OCI-LY7 (cell line): ENCODE measurements around the gene EWSR1. TPM values are rescaled to one million over a fixed set of nuclear protein-coding genes. Genes with fewer than 3 reads are reported as not detected.

ENCODE experiments used
- BruUV-seq: library from RNA; stranded (reverse); fragments of 400-500 nt; replicated peaks from 2 replicates; lab custom pipeline; 2021; lab: Mats Ljungman, UMichigan
- CTCF ChIA-PET: fragments of 300-600 bp; sonication (Branson Sonifier 250); formaldehyde crosslinking; loops from one replicate; lab custom pipeline; 2022; ENCODE audit warnings: antibody characterized with exemption; ENCODE audit not compliant: unreplicated experiment; lab: Charles Lee
- POLR2A ChIA-PET: fragments of 300-600 bp; sonication (Branson Sonifier 250); formaldehyde crosslinking; loops from one replicate; lab custom pipeline; 2022; ENCODE audit warnings: antibody characterized with exemption; lab: Charles Lee
- DNase-seq: peaks from one replicate; pipeline ENCODE4 v3.0.0-alpha.2; 2015; ENCODE audit warnings: low spot score
- H2AFZ ChIP-seq: fragments of 200-600 bp; sonication (generic), shearing (Covaris generic); 2 replicates; pipeline ENCODE4 v1.6.1; 2014; ENCODE audit warnings: mild to moderate bottlenecking, antibody characterized with exemption, low read length, moderate library complexity
- H3K27ac ChIP-seq: fragments of 200-600 bp; sonication (generic); 2 replicates; pipeline ENCODE4 v1.5.1; 2014; ENCODE audit warnings: mixed run types, low read depth, mild to moderate bottlenecking, moderate library complexity, low read length, inconsistent platforms; ENCODE audit not compliant: poor library complexity, severe bottlenecking
- H3K36me3 ChIP-seq: fragments of 200-600 bp; sonication (generic); 2 replicates; pipeline ENCODE4 v1.6.1; 2014; ENCODE audit warnings: mild to moderate bottlenecking, antibody characterized with exemption, low read length, moderate library complexity, mixed read lengths; ENCODE audit not compliant: insufficient read depth
- H3K4me1 ChIP-seq: fragments of 200-600 bp; sonication (generic); 2 replicates; pipeline ENCODE4 v1.5.1; 2014; ENCODE audit warnings: mild to moderate bottlenecking, low read length; ENCODE audit not compliant: insufficient read depth, poor library complexity, severe bottlenecking
- H3K4me2 ChIP-seq: fragments of 200-600 bp; sonication (generic); 2 replicates; pipeline ENCODE4 v1.6.1; 2014; ENCODE audit warnings: mild to moderate bottlenecking, low read length
- H3K4me3 ChIP-seq: fragments of 200-600 bp; sonication (generic); 2 replicates; pipeline ENCODE4 v1.5.1; 2014; ENCODE audit warnings: mild to moderate bottlenecking, low read depth, low read length; ENCODE audit not compliant: poor library complexity, severe bottlenecking
- H3K79me2 ChIP-seq: fragments of 200-600 bp; sonication (generic); 2 replicates; pipeline ENCODE4 v1.6.1; 2016; ENCODE audit warnings: low read depth, mild to moderate bottlenecking, low read length, moderate library complexity, mixed read lengths; ENCODE audit not compliant: insufficient read depth
- H3K9me2 ChIP-seq: fragments of 200-600 bp; sonication (generic); 2 replicates; pipeline ENCODE4 v1.6.1; 2016; ENCODE audit warnings: mild to moderate bottlenecking, low read length, mixed read lengths; ENCODE audit not compliant: insufficient read depth
- H3K9me3 ChIP-seq: fragments of 200-600 bp; sonication (generic); 2 replicates; pipeline ENCODE4 v1.6.1; 2014; ENCODE audit warnings: mild to moderate bottlenecking, mixed run types, low read length, mixed read lengths
- H4K20me1 ChIP-seq: fragments of 200-600 bp; sonication (generic); 2 replicates; pipeline ENCODE4 v1.6.1; 2014; ENCODE audit warnings: mild to moderate bottlenecking, antibody characterized with exemption, low read length, moderate library complexity, mixed read lengths; ENCODE audit not compliant: insufficient read depth
- EZH2phosphoT487 ChIP-seq: fragments of 200-600 bp; sonication (generic); IDR thresholded peaks from 2 replicates; pipeline ENCODE4 v1.6.1; 2018; ENCODE audit warnings: low read depth, borderline replicate concordance, mild to moderate bottlenecking, mixed run types, antibody characterized with exemption, low read length, moderate library complexity, mixed read lengths
- intact Hi-C: fragments of 100-400 bp; cut with micrococcal nuclease; formaldehyde crosslinking; loops from one replicate; pipeline ENCODE4 v1.10.0; 2022; ENCODE audit not compliant: unreplicated experiment
- total RNA-seq, 2 experiments: library from RNA; depleted of rRNA in 1 of 2; stranded (reverse); fragments of >200 nt in 1 of 2; shearing (Covaris generic) in 1 of 2; gene quantifications; 2 replicates each; pipeline ENCODE4 v1.2.3, GENCODE V29; 2014 to 2022
- TF ChIP-seq, protein P1 (sequence below): fragments of 200-600 bp; sonication (generic); conservative IDR thresholded peaks from 2 replicates; pipeline ENCODE4 v1.5.1; 2014; ENCODE audit warnings: mild to moderate bottlenecking, antibody characterized with exemption, low read length, moderate library complexity, mixed read lengths

The EWSR1 gene
- total RNA-seq, 2 experiments from 2014 or later, result 270 to 333 TPM

DNA sequence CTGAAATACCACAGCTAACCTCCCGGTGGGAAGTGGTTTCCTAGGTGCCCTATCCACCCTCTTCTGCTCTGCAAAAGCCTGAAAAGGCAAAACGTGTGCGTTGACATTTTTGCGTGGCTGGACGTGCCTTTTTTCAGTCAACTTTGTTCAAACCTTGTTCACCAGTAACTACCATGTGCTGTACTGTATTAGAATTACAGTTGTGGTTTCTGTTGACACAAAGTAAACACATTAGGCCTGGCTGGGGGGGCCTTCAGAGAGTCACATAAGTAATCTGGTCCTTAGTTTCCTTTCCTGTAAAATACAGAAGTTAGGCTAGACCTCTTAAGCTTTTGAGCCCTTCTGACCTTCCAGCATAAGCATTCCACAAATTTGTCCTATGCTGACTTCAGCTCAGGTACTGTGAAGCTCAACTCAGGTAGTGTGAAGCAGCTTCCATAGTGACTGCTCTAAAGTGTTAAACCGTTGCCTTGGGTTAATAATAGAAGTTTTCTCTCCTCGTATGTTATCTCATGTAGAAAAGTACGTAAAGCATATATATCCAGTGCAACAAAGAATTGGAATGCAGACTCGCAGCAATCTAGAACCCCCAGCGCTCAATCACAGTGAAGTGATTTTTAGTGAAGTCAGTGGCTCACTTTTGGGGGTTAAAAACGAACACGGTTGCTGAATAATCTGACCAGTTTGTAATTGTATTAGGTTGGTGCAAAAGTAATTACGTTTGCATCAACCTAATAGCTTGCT is 1.8 kb downstream of the EWSR1 start:
- DNase-seq, result peak; percentile 30
- H3K4me2 ChIP-seq, result peak overlapping the region; percentile 80
- no peak overlapping the region for H2AFZ ChIP-seq
- ChIA-PET POLR2A (interaction anchor here (1.4 kb wide), 1 partner anchor 17 kb away, joined by 3 read pairs; no protein-coding TSS in a partner anchor), CTCF (no interaction called here)
- intact Hi-C loops, result loop anchor here (2.0 to 10.0 kb wide), 4 partner anchors 77 to 1155 kb away; partner anchors contain the start of genes CHEK2, HSCB and MTFP1
- no peaks in the 10 kb centered on the region for H3K9me3 ChIP-seq
- peaks cover 88% of the 10 kb centered on the region for H3K79me2 ChIP-seq
- peaks cover 81% of the 10 kb centered on the region for H3K36me3 ChIP-seq
- no peaks in the 10 kb centered on the region for H3K9me2 ChIP-seq
- H3K4me1 ChIP-seq, result peaks cover 34% of the 10 kb centered on the region
- peak overlapping the region; percentile 75 for H3K27ac ChIP-seq
- peaks cover 51% of the 10 kb centered on the region for H4K20me1 ChIP-seq
- TF ChIP-seq, protein P1, sequence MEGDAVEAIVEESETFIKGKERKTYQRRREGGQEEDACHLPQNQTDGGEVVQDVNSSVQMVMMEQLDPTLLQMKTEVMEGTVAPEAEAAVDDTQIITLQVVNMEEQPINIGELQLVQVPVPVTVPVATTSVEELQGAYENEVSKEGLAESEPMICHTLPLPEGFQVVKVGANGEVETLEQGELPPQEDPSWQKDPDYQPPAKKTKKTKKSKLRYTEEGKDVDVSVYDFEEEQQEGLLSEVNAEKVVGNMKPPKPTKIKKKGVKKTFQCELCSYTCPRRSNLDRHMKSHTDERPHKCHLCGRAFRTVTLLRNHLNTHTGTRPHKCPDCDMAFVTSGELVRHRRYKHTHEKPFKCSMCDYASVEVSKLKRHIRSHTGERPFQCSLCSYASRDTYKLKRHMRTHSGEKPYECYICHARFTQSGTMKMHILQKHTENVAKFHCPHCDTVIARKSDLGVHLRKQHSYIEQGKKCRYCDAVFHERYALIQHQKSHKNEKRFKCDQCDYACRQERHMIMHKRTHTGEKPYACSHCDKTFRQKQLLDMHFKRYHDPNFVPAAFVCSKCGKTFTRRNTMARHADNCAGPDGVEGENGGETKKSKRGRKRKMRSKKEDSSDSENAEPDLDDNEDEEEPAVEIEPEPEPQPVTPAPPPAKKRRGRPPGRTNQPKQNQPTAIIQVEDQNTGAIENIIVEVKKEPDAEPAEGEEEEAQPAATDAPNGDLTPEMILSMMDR, result no peak
- no peak for TF ChIP-seq EZH2phosphoT487
- peak overlapping the region; percentile 92 for H3K4me3 ChIP-seq
- no TSS peak for BruUV-seq

DNA sequence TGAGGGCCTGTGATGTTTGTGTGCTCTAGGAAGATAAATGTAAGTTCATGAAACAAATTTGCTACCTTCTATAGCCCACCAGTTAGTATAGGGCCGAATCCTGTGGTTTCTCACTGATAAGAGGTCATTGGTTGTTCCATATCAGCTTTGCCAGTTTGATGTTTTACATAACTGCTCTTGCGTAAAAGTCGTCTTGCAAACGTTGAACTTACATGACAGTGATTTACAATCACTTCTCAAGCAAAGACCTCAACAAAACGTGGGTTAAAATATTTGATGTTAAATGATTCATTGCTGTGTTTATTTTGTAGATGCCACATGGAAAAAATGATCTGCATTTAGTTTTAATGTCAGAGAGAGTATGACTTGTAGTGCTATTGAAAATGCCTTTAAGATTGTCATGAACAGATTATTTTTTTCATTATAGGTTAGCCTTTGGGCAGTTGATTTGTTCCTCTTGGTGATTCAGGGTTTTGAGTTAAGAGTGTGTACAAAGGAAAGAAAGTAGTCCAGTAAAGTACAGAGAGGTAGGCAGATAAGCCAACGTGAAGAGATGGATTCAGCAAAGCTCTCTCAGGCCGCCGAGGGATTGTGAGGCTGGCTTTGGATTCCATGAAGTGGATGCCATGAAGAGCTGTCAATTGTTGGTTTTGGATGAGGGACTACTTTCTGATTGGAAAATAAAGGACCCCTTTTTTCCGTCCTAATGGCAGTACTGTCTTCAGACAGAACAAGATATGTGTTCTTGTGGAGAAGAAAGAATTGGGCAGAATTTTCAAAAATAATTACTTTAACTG is 2.6 kb downstream of the EWSR1 start:
- H3K4me2 ChIP-seq, result peak overlapping the region; percentile 80
- no peak overlapping the region for H2AFZ ChIP-seq
- peaks cover 34% of the 10 kb centered on the region for H3K4me1 ChIP-seq
- H3K9me3 ChIP-seq, result no peaks in the 10 kb centered on the region
- ChIA-PET POLR2A (interaction anchor here (1.1 to 1.4 kb wide), 3 partner anchors 9 to 69 kb away, joined by 3 read pairs; no protein-coding TSS in a partner anchor), CTCF (no interaction called here)
- no TSS peak for BruUV-seq
- no peak for TF ChIP-seq EZH2phosphoT487
- TF ChIP-seq, protein P1, result no peak
- peak; percentile 30 for DNase-seq
- intact Hi-C loops, result no loop called here
- peak overlapping the region; percentile 92 for H3K4me3 ChIP-seq
- no peaks in the 10 kb centered on the region for H3K9me2 ChIP-seq
- peaks cover 58% of the 10 kb centered on the region for H4K20me1 ChIP-seq
- H3K79me2 ChIP-seq, result peaks cover 95% of the 10 kb centered on the region
- peak overlapping the region; percentile 75 for H3K27ac ChIP-seq
- H3K36me3 ChIP-seq, result peaks cover 82% of the 10 kb centered on the region
